HG03575 (cell line): ENCODE data around the gene ACADSB.

Experiments used
- ATAC-seq: cut with Tn5 transposase; IDR thresholded peaks from one replicate; pipeline ENCODE4 v1.9.1; 2021; ENCODE audit not compliant: unreplicated experiment, insufficient number of reproducible peaks, low FRiP score; ENCODE audit errors: extremely low read depth

The ACADSB gene

DNA sequence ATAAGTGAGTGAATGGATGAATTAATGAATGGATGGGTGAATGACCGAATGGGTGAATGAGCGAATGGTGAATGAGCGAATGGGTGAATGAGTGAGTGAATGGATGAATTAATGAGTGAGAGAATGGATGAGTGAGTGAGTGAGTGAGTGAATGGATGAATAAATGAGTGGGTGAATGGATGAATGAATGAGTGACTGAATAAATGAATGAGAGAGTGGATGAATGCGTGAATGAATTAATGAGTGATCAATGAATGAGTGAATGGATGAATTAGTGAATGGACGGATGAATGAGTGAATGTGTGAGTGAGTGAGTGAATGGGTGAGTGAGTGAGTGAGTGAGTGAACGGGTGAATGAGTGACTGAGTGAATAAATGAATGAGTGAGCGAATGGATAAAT lies 77.5 kb downstream of the ACADSB start:
- ATAC-seq, result no peak

DNA sequence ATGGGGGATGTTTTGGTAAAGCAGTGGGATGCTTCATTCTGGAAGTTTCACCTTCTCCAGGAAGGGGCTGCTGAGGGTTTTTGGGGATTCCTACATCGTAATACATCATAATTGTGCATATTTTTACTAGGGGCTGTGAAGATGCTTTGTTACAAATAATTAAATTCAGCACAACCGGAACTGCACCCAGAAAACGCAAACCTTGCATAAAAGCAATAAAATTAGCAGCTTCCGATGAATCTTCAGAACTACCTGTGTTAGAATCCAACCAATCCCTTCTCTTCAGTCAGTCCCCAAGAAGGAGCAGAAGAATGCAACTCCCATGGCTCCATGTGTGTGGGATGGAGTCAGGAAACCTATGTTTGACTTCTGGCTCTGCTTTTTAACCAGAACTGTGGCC lies 78.5 kb downstream of the ACADSB start:
- no peak for ATAC-seq

DNA sequence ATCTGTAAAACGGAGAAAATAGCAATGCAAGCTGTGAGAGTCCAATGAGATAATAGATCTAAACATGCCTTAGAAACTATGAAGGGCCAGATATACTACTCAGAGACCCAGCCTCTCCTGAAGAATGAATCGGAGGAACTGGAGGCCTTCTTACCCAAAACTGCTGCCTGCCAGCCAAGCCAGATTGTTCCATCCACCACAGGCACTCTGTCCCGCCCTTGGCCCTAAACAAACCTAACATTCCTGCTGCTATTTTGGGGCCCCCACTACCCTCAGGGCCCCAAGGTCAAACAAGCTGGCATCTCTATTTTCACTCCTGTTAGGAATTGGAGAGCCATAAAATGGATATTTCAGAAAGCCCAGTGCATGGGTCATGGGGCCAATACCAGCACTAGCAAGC lies 79.0 kb downstream of the ACADSB start:
- no peak for ATAC-seq

DNA sequence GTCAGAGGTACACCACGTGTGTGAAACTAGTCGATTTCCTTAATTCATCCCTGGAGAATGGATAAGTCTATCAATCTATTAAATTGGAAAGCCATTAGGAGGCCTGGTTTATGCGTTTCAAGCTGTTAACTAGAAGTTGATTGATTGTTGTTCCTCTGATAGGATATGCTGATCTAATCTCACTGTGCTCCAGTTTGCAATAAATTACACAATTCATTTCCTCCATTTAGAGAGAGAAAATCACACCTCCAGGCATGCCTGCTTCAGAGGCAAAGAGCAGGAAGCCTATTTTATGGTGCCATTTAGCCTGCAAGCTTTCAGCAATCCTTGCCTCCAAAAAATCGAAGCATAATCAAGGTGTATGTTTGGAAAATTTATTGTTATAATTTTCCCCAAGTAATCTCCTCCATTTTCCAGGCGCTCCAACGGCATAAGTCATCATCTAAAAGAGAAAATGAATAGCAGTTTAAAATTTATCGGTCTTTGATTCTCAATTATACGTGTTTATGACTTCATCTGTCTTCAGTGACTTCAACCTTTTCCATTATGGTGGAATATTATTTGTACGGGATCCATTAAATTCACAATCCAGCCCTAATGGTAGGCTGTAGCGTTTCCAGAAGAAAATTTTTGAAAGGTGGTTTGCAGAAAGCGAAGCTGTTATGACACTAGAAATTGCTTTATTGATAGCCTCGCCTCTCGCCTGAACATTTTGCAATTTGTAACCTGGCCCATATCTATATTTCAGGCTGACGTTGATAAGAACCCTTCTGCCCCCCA lies 84.0 kb downstream of the ACADSB start:
- ATAC-seq, result no peak

DNA sequence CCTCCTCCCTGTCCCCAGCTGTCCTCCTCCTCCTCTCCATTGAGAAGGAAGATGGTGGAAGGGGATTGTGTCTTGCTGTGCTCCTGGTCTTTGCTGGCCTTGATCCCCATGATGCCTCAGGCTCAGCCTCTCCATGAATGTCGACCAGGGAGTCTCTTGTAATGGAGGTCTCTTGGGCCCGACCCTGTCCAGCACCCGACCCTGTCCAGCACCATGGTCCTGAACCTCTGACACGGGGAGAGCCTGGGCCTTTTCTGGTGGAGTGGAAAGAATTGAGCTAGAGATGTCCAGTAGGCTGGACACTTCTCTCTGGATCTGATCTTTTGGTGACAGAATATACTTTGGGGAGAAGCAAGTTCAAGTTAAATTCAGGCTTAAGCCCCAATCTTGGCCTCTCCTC lies 84.7 kb downstream of the ACADSB start:
- ATAC-seq, result no peak

DNA sequence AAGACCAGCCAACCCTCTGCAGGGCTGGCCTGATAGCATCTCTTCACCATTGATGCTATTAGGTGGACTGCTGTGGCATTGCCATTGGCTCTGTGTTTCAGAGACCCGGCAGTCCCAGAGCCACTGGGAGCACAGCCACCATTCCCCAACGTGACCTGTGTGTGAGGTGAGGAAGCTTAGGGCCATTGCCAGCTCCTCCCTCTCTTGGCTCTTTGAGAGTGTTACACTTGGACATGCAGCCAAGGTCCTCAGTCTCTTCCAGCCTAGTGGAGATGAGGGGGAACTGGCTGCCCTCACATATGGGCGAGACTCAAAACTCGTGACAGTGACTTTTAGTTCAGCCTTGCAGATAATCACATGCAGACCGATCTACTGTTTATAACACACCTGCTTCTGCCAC lies 87.6 kb downstream of the ACADSB start:
- no peak for ATAC-seq

DNA sequence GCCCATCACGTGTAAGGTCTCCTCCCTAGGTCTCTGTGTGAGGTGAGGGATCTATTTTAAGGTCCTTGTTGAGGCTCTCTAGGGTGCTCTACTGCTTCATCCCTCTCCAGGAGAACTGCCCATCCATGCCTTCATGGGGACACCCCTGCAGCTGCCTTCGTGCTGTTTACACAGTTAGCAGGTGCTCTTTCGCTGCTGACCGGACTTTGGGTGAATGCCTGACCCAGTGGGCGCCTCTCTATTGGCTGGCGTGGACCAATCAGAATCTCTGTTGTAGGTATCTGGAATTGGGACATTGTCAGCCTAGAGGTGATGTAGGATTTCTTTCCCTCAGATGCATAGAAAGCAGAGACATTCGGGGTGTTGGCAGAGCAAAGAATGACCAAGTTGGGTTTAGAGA lies 88.2 kb downstream of the ACADSB start:
- ATAC-seq, result no peak

DNA sequence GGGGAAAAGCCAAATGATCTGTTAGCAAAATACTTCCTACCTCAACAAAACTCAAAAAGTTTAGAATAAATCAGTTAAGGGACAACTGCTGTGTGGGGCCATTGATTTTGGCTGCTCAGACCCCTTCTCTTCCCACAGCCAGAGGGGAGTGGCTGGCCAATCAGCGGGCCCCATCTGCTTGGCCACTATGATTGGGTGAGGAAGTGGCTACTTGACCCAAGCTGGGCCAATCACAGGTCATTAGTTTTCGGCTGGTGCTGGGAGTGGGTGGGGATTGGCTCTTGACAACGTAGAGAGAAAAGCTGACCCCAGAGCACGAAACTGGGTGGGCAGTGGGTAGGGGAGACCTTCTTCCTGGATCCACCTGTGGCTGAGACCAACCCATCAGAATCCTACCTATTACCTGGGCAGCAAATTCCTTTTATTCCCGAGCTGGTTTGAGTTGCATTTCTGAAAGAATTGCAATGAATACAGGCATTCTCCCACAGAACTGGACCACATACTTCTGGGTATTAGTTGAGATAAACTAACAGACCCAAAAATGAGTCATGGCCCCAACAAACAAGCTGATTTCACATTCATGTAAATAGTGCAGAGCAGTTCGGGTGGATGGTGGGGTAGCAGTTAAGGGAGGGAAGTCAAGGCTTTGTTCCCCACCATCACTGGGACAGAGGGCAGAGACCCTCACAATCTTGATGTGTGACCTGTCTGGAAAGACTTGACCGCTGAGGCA lies 91.4 kb downstream of the ACADSB start:
- no peak for ATAC-seq

DNA sequence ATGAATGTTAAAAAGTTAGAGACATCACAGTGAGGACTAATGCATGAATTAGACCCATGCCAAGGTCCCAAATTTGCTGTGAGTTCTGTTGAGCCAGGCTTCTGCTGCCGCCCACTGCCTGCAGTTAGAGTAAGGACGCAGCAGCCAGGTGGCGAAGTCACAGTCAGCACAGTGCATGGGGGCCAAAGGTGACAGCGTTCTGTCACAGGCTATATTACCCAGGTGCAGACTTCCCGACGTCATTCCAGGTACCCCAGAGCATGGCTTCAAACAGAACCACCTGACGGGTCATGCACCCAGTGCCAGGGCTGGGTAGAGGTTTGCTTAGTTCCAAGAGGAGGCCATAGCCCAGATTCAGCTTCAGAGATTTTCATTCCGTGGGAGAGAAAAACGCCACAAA lies 93.1 kb downstream of the ACADSB start:
- ATAC-seq, result no peak

DNA sequence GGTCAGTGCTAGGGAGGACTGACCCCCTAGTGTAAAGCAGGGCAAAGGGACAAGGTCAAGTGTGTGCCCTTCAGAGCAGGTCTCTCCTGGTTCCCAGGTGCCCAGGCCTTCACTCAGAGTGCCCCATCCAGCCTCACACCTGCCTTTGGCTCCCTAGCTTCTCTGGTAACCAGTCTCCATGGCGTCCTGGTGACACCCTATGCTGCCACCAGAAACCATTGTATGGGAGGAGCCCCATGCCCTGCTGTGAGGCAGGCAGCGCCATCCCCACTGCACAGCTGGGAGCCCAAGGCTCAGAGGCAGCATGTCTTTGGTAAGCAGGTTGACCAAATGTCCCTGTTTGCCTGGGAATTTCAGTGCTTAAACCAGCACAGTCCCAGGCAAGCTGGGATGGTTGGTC lies 93.9 kb downstream of the ACADSB start:
- no peak for ATAC-seq

DNA sequence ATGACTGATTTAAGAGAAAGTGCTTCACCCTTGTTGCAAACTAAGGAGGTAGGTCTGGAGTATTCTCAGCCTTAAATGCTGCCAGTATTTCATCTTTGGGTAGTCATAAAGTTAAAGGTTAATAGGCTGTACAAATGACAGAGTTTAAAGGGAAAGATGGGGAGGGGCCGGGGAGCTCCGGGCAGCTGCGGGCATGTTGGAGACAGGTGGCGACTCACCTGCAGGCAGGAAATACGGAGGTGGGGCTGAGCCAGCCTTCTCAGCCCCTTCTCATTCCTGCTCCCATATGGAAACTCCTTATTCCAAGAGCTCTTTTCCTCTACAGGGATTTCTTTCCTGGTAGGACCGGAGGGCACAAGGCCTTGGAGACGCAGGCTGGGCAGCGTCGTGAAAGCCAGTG lies 95.1 kb downstream of the ACADSB start:
- ATAC-seq, result no peak
